ENCODE data around the gene LUC7L3.
"Not testable (repeated sequence)": the region's sequence is repeated elsewhere in the genome, so short reads cannot be mapped to it uniquely, and the experiment has no call there.

Gene LUC7L3

GRCh38 chr17:50690887-50691549 lies 28.4 kb upstream of the LUC7L3 start:
- FAIRE-seq = no peak
- TF ChIP-seq POLR2A (IDR thresholded peaks at IDR 0.05; ENCODE audit: low read depth, low read length) = no peak
- no peak for DNase-seq (ENCODE audit: insufficient read length, low spot score)

- TF ChIP-seq POLR2A (IDR thresholded peaks at IDR 0.05; ENCODE audit: low read depth, low read length) = no peak
- DNase-seq (ENCODE audit: insufficient read length, low spot score) (no peak), FAIRE-seq (no peak)
These were observed 27.6 kb upstream of the LUC7L3 start for GRCh38 chr17:50691550-50692447.

- DNase-seq (ENCODE audit: insufficient read length, low spot score) (no peak), FAIRE-seq (no peak)
- TF ChIP-seq POLR2A (IDR thresholded peaks at IDR 0.05; ENCODE audit: low read depth, low read length) = no peak
These were observed 26.9 kb upstream of the LUC7L3 start for GRCh38 chr17:50692448-50693035.

- no peak for DNase-seq (ENCODE audit: insufficient read length, low spot score)
- FAIRE-seq = no peak
- TF ChIP-seq POLR2A (IDR thresholded peaks at IDR 0.05; ENCODE audit: low read depth, low read length) = no peak
These were observed 26.2 kb upstream of the LUC7L3 start for GRCh38 chr17:50693036-50693682.

GRCh38 chr17:50696365-50696879 lies 23.0 kb upstream of the LUC7L3 start:
- DNase-seq (ENCODE audit: insufficient read length, low spot score) (no peak), FAIRE-seq (no peak)
- no peak for TF ChIP-seq POLR2A (IDR thresholded peaks at IDR 0.05; ENCODE audit: low read depth, low read length)

- FAIRE-seq = no peak
- no peak for TF ChIP-seq POLR2A (IDR thresholded peaks at IDR 0.05; ENCODE audit: low read depth, low read length)
These were observed 22.3 kb upstream of the LUC7L3 start for GRCh38 chr17:50697062-50697461.

GRCh38 chr17:50697663-50698272 lies 21.6 kb upstream of the LUC7L3 start:
- FAIRE-seq (no peak), DNase-seq (ENCODE audit: insufficient read length, low spot score) (no peak)
- no peak for TF ChIP-seq POLR2A (IDR thresholded peaks at IDR 0.05; ENCODE audit: low read depth, low read length)

More at GRCh38 chr17:50697062-50697461, 22.3 kb upstream of the LUC7L3 start:
- no peak for DNase-seq (ENCODE audit: insufficient read length, low spot score)

GRCh38 chr17:50699410-50699809 lies 20.0 kb upstream of the LUC7L3 start:
- no peak for TF ChIP-seq POLR2A (IDR thresholded peaks at IDR 0.05; ENCODE audit: low read depth, low read length)
- no peak for FAIRE-seq
- no peak for DNase-seq (ENCODE audit: insufficient read length, low spot score)

GRCh38 chr17:50703162-50703561 lies 16.2 kb upstream of the LUC7L3 start:
- FAIRE-seq (no peak), DNase-seq (ENCODE audit: insufficient read length, low spot score) (no peak)

GRCh38 chr17:50707289-50708049 lies 11.9 kb upstream of the LUC7L3 start, which contains the start of gene ANKRD40:
Gene ANKRD40 (minus strand): TSS chr17:50707914. CDS start chr17:50707654, 260 bp downstream.
- peak; percentile 86 for DNase-seq (ENCODE audit: insufficient read length, low spot score)
- peak; percentile 23 for FAIRE-seq
- TF ChIP-seq POLR2A (IDR thresholded peaks at IDR 0.05; ENCODE audit: low read depth, low read length) = peak; percentile 72

More at GRCh38 chr17:50703162-50703561, 16.2 kb upstream of the LUC7L3 start:
- TF ChIP-seq POLR2A (IDR thresholded peaks at IDR 0.05; ENCODE audit: low read depth, low read length) = no peak

- FAIRE-seq (no peak), DNase-seq (ENCODE audit: insufficient read length, low spot score) (no peak)
- TF ChIP-seq POLR2A (IDR thresholded peaks at IDR 0.05; ENCODE audit: low read depth, low read length) = no peak
These were observed 11.1 kb upstream of the LUC7L3 start for GRCh38 chr17:50708050-50709000.

GRCh38 chr17:50709053-50709452 lies 10.3 kb upstream of the LUC7L3 start:
- FAIRE-seq; DNase-seq (ENCODE audit: insufficient read length, low spot score): not testable (repeated sequence)
